Progenitor cell of endocrine pancreas (in vitro differentiated cells): ENCODE results near the gene RC3H2. TPM values are rescaled to one million over a fixed set of nuclear protein-coding genes. Genes with fewer than 3 reads are reported as not detected.

ENCODE experiments used
- DNase-seq: peaks from one replicate; pipeline ENCODE4 v3.0.0; 2021; ENCODE audit warnings: low spot score; ENCODE audit not compliant: unreplicated experiment
- H3K27ac Mint-ChIP-seq: 2 replicates; pipeline ENCODE4 v1.8.0; 2021; ENCODE audit warnings: mild to moderate bottlenecking, moderate library complexity, mixed read lengths
- H3K27me3 Mint-ChIP-seq: 2 replicates; pipeline ENCODE4 v1.8.0; 2021; ENCODE audit warnings: mixed read lengths
- H3K36me3 Mint-ChIP-seq: 2 replicates; pipeline ENCODE4 v1.8.0; 2022; ENCODE audit warnings: mixed read lengths; ENCODE audit not compliant: insufficient read depth
- H3K4me1 Mint-ChIP-seq: 2 replicates; pipeline ENCODE4 v1.8.0; 2021; ENCODE audit warnings: low read depth, mixed read lengths
- H3K4me3 Mint-ChIP-seq: 2 replicates; pipeline ENCODE4 v1.8.0; 2021; ENCODE audit warnings: low read depth, mild to moderate bottlenecking, moderate library complexity, mixed read lengths
- H3K9me3 Mint-ChIP-seq: 2 replicates; pipeline ENCODE4 v1.8.0; 2021; ENCODE audit warnings: low read depth, mixed read lengths
- total RNA-seq: library from RNA; stranded (reverse); gene quantifications from 2 replicates; pipeline ENCODE4 v1.2.1, GENCODE V29; 2021
- TF ChIP-seq, protein P1 (sequence below): fragments of 200-600 bp; sonication (generic); IDR thresholded peaks from one replicate; pipeline ENCODE4 v1.5.0; 2021; ENCODE audit warnings: antibody characterized with exemption, mild to moderate bottlenecking; ENCODE audit not compliant: unreplicated experiment

Gene RC3H2
- total RNA-seq, 1 donor from 2014 or later: 68.8 TPM

DNA sequence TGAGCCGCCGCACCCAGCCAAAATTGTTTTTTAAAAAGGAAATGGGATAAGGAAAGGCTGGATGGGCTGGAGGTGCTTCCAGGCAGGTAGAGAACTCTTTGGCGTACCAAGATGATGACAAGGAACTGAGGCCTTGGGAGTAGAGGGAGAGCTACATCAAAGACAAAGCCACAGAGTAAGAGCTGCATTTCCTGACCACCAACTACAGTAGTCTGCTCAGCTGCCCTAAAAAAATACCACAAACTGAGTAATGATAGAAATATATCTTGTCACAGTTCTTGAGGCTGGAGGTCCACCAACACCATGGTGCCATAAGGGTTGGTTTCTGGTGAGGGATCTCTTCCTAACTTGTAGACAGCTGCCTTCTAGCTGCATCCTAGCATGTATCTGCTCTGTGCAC lies 97.0 kb downstream of the RC3H2 start:
- H3K9me3 Mint-ChIP-seq: peaks cover 15% of the 10 kb centered on the region
- no peak overlapping the region for H3K4me3 Mint-ChIP-seq
- TF ChIP-seq, protein P1, sequence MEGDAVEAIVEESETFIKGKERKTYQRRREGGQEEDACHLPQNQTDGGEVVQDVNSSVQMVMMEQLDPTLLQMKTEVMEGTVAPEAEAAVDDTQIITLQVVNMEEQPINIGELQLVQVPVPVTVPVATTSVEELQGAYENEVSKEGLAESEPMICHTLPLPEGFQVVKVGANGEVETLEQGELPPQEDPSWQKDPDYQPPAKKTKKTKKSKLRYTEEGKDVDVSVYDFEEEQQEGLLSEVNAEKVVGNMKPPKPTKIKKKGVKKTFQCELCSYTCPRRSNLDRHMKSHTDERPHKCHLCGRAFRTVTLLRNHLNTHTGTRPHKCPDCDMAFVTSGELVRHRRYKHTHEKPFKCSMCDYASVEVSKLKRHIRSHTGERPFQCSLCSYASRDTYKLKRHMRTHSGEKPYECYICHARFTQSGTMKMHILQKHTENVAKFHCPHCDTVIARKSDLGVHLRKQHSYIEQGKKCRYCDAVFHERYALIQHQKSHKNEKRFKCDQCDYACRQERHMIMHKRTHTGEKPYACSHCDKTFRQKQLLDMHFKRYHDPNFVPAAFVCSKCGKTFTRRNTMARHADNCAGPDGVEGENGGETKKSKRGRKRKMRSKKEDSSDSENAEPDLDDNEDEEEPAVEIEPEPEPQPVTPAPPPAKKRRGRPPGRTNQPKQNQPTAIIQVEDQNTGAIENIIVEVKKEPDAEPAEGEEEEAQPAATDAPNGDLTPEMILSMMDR: no peak
- H3K27ac Mint-ChIP-seq: no peak overlapping the region
- peaks cover 9% of the 10 kb centered on the region for H3K36me3 Mint-ChIP-seq
- DNase-seq: no peak
- H3K4me1 Mint-ChIP-seq: peaks cover 8% of the 10 kb centered on the region
- H3K27me3 Mint-ChIP-seq: no peaks in the 10 kb centered on the region

DNA sequence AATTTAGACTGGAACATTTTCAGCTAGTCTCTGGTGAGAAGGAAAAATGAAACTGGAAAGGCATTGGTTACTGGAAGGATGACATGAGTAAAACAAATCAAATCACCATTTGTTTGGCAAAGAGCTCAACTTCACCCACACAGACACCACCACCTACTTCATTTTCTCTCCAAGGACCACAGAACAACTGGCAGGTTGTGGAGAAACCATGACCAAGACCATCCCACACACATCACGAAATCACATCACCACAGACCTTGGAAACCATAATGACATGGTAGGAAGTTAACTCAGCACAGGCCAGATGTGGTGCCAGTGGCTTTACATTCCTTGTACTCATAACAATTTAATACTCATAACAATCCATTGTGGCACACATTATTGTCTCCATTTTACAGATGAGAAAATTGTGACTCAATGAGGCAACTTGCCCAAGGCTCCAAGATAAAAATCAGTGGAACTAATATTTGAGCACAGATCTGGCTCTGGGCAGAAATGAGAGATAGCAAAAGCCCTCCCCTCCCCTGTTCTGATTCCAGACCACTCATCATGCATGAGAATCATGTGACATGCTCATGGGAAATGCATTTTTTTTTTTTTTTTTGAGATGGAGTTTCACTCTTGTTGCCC lies 97.8 kb downstream of the RC3H2 start:
- Mint-ChIP-seq H3K27ac (no peak overlapping the region), H3K9me3 (peaks cover 15% of the 10 kb centered on the region), H3K36me3 (peaks cover 9% of the 10 kb centered on the region), H3K4me3 (no peak overlapping the region), H3K4me1 (peaks cover 8% of the 10 kb centered on the region), H3K27me3 (no peaks in the 10 kb centered on the region)
- DNase-seq: no peak
- TF ChIP-seq, protein P1: no peak

DNA sequence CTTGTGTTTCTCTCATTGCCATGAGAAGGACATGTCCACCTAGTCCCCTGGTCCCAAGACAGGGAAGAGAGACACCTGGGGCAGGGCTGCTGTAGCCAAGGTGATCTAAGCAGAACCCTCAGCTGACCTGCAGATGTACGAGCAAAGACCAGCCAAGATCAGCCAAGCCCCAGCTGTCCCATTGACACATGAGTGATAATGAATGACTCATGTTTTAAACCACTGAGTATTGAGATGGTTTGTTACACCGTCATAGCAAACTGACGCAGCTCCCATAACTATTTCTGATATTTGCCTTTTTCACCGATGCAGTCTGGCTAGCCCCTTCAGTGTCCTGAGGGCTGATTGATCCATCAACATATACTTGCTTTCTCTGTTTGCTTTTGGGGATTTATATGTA lies 98.5 kb downstream of the RC3H2 start:
- Mint-ChIP-seq H3K4me3 (no peak overlapping the region), H3K27ac (no peak overlapping the region), H3K27me3 (no peaks in the 10 kb centered on the region), H3K36me3 (peaks cover 9% of the 10 kb centered on the region), H3K4me1 (peaks cover 8% of the 10 kb centered on the region), H3K9me3 (peaks cover 15% of the 10 kb centered on the region)
- no peak for DNase-seq
- TF ChIP-seq, protein P1: no peak

DNA sequence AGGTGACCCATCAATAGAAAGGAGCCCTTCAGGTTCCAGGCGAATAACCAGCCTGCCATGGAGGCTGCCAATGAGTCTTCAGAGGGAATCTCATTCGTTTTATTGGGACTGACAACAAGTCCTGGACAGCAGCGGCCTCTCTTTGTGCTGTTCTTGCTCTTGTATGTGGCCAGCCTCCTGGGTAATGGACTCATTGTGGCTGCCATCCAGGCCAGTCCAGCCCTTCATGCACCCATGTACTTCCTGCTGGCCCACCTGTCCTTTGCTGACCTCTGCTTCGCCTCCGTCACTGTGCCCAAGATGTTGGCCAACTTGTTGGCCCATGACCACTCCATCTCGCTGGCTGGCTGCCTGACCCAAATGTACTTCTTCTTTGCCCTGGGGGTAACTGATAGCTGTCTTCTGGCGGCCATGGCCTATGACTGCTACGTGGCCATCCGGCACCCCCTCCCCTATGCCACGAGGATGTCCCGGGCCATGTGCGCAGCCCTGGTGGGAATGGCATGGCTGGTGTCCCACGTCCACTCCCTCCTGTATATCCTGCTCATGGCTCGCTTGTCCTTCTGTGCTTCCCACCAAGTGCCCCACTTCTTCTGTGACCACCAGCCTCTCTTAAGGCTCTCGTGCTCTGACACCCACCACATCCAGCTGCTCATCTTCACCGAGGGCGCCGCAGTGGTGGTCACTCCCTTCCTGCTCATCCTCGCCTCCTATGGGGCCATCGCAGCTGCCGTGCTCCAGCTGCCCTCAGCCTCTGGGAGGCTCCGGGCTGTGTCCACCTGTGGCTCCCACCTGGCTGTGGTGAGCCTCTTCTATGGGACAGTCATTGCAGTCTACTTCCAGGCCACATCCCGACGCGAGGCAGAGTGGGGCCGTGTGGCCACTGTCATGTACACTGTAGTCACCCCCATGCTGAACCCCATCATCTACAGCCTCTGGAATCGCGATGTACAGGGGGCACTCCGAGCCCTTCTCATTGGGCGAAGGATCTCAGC lies 104.8 kb downstream of the RC3H2 start, which contains the start of gene OR1K1:
OR1K1 (plus strand) TSS at position 58 of the 995 bp plus-strand sequence; CDS start at position 58, 0 bp downstream.
- DNase-seq: no peak
- H3K27ac Mint-ChIP-seq: no peak within 1 kb of the TSS
- peaks cover under 1% of the 10 kb centered on the region for H3K36me3 Mint-ChIP-seq
- H3K27me3 Mint-ChIP-seq: no peaks in the 10 kb centered on the region
- H3K4me3 Mint-ChIP-seq: no peak within 1 kb of the TSS
- peaks cover 6% of the 10 kb centered on the region for H3K4me1 Mint-ChIP-seq
- peaks cover 9% of the 10 kb centered on the region for H3K9me3 Mint-ChIP-seq
- TF ChIP-seq, protein P1: no peak

DNA sequence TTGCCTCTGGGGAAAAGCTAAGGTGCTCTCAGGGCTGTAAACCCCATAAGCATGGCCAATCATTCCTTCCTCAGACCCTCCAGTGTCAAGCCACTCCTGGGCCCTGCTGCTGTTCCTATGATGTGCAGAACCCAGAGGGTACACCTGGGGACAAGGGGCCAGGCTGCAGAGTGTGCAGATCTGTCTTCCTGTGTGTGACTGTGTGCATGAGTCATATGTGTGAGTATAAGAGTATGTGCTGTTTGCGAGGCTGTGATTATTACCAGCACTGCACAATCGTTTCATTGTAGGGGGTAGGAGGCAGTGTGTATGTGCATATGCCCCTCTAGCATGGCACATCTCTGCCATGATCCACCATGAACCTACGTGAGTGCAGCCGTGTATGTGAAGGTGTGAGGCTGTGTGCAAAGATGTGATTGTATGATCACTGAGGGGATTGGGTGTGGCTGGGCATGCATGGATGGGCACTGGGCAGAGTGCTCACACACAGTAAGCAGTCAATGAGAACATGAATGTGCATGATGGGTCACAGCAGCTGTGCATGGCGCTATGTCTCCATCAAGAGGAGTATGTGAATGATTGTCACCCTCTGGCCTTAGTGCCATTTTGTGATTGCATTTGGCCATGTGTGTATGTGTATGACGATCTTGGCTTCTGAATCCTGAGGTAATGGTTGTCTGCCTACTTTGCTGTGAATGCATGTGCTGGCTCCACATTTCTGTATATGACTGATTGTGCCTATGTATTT lies 107.7 kb downstream of the RC3H2 start:
- DNase-seq: no peak
- TF ChIP-seq, protein P1: no peak
- H3K9me3 Mint-ChIP-seq: peaks cover 15% of the 10 kb centered on the region
- H3K27me3 Mint-ChIP-seq: no peaks in the 10 kb centered on the region
- no peaks in the 10 kb centered on the region for H3K4me1 Mint-ChIP-seq
- H3K27ac Mint-ChIP-seq: no peak overlapping the region
- H3K36me3 Mint-ChIP-seq: no peaks in the 10 kb centered on the region
- no peak overlapping the region for H3K4me3 Mint-ChIP-seq
